Sigmoid colon (tissue), 7 donors: ENCODE measurements around the gene DUSP9. TPM values are rescaled to one million over a fixed set of nuclear protein-coding genes. Genes with fewer than 3 reads are reported as not detected.
A peak's percentile ranks its signal among the peaks of the same experiment; 100 is the strongest.

Experiments used
- DNase-seq: peaks from one replicate; pipeline ENCODE4 v3.0.0-alpha.2; 2019
- H3K27ac ChIP-seq, 4 donors: fragments of 200-600 bp; sonication (generic); one replicate each; pipeline ENCODE4 v1.5.1; 2016 to 2019; ENCODE audit warnings: mild to moderate bottlenecking in 1 of 4
- H3K27me3 ChIP-seq, 3 donors: fragments of 200-600 bp; sonication (generic); one replicate each; pipeline ENCODE4 v1.5.1; 2019; ENCODE audit warnings: mild to moderate bottlenecking in 1 of 3
- H3K36me3 ChIP-seq, 4 donors: fragments of 200-600 bp; sonication (generic); one replicate each; pipeline ENCODE4 v1.5.1; 2016 to 2019
- H3K4me1 ChIP-seq, 4 donors: fragments of 200-600 bp; sonication (generic); one replicate each; pipeline ENCODE4 v1.5.1; 2017 to 2019
- H3K4me3 ChIP-seq, 4 donors: fragments of 200-600 bp; sonication (generic); one replicate each; pipeline ENCODE4 v1.5.1; 2017 to 2019; ENCODE audit warnings: mild to moderate bottlenecking in 2 of 4, moderate library complexity in 1 of 4
- H3K9me3 ChIP-seq, 4 donors: fragments of 200-600 bp in 3 of 4; sonication (generic) in 3 of 4; one replicate each; pipeline versions ENCODE4 v1.5.1 to v1.6.1; 2013 to 2019
- EP300 ChIP-seq, 4 donors: sonication (generic); formaldehyde crosslinking; IDR thresholded peaks; one replicate each; pipeline ENCODE4 v1.6.1; 2017; ENCODE audit warnings: antibody characterized with exemption in 4 of 4
- POLR2A ChIP-seq, 2 donors: fragments of 450-650 bp; IDR thresholded peaks; one replicate each; pipeline ENCODE4 v1.6.1; 2016; ENCODE audit warnings: antibody characterized with exemption in 2 of 2, mild to moderate bottlenecking in 2 of 2, moderate library complexity in 2 of 2
- POLR2AphosphoS5 ChIP-seq, 4 donors: sonication (generic); formaldehyde crosslinking; IDR thresholded peaks; one replicate each; pipeline ENCODE4 v1.6.1; 2017; ENCODE audit warnings: antibody characterized with exemption in 4 of 4
- WGBS, 2 donors: extraction: QIAGEN DNeasy Blood & Tissue Kit; methylation state at CpG; one replicate each; pipeline ENCODE4 v1.1.7; 2013; 5-methylcytosine and 5-hydroxymethylcytosine counted together
- intact Hi-C: fragments of 100-400 bp; cut with DNase I; formaldehyde crosslinking; loops from one replicate; pipeline ENCODE4 v1.15.1; 2023
- polyA plus RNA-seq, 3 donors: library from polyadenylated mRNA; stranded (reverse); fragments of 200-250 nt; gene quantifications; one replicate each; pipeline ENCODE4 v1.2.3, GENCODE V29; 2013
- total RNA-seq, 4 donors: library from RNA; depleted of rRNA; stranded (reverse); fragments of >200 nt; gene quantifications; one replicate each; pipeline ENCODE4 v1.1.0, GENCODE V29; 2016
- TF ChIP-seq, protein P1 (sequence below), 4 experiments: fragments of 450-650 bp in 3 of 4; fragments of 200-600 bp in 1 of 4; IDR thresholded peaks; one replicate each; pipeline ENCODE4 v1.5.1; 2016 to 2019; ENCODE audit warnings: antibody characterized with exemption in 4 of 4, mild to moderate bottlenecking in 3 of 4, moderate library complexity in 2 of 4
- donor health status: healthy with polysubstance abuse.
- donor health status: Bipolar disorder and iron deficiency.
- donor health status: healthy.

DUSP9 gene
- total and polyA plus RNA-seq, 7 donors = 0.06 TPM; not detected in 6

DNA sequence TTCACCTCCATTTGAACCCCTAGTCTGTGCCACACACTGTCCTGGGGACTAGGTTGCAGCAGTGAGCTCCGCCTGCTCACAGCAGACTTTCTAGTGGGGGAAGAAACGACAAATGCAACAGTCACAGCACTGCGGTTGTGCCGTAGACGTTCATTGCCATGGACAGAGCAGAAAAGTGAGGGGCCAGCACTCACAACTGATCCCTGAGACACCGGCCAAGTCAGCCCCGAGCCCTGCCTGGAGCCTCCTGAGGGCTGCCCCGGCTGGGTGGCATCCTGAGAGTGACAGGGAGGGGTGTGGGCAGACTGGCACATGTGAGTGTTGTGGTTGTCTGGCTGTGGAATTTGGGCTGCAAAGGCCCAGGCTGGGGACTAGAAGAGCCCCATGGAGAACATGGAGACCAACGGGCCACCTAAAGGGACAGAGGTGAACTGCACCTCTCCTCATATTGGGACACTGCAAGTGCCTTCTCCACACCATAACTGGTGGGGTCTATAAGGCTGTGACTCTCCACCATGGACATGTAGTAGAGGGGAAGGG is 4.6 kb downstream of the DUSP9 start:
- Histone ChIP-seq H3K4me1 (peaks cover 0 to 15% (median 13%) of the 10 kb centered on the region in 4 donors), H3K36me3 (no peaks in the 10 kb centered on the region), H3K27me3 (peaks cover 15 to 27% (median 20%) of the 10 kb centered on the region in 3 donors), H3K27ac (no peak overlapping the region), H3K4me3 (no peak overlapping the region), H3K9me3 (no peaks in the 10 kb centered on the region)
- intact Hi-C loops = no loop called here
- WGBS, 2 donors = 77 to 81% methylated on average over 9 of the region's 9 CpGs
- DNase-seq = peak; percentile 20
- no peak for TF ChIP-seq POLR2AphosphoS5 (IDR thresholded peaks at IDR 0.05)
- no peak for TF ChIP-seq EP300 (IDR thresholded peaks at IDR 0.05)
- TF ChIP-seq, protein P1, sequence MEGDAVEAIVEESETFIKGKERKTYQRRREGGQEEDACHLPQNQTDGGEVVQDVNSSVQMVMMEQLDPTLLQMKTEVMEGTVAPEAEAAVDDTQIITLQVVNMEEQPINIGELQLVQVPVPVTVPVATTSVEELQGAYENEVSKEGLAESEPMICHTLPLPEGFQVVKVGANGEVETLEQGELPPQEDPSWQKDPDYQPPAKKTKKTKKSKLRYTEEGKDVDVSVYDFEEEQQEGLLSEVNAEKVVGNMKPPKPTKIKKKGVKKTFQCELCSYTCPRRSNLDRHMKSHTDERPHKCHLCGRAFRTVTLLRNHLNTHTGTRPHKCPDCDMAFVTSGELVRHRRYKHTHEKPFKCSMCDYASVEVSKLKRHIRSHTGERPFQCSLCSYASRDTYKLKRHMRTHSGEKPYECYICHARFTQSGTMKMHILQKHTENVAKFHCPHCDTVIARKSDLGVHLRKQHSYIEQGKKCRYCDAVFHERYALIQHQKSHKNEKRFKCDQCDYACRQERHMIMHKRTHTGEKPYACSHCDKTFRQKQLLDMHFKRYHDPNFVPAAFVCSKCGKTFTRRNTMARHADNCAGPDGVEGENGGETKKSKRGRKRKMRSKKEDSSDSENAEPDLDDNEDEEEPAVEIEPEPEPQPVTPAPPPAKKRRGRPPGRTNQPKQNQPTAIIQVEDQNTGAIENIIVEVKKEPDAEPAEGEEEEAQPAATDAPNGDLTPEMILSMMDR (IDR thresholded peaks at IDR 0.05) = no peak
- TF ChIP-seq POLR2A (IDR thresholded peaks at IDR 0.05) = no peak

DNA sequence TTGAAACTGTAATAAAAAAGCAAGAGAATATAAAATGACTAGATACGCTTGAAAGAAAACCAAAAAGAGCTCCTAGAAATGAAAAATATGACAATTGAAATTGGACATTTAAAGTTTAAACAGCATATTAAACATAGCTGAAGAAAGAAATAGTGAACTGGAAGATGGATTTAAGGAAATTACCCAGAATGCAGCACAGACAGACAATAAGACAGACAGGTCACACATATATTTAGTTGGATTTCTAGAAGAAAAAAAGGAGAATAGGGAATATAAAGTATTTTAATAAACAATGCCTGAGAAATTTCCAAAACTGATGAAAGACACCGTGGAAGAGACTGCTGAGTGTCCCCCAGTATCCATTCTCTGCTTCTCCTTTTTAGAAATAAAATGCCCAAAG is 6.6 kb downstream of the DUSP9 start:
- H3K9me3 ChIP-seq = no peaks in the 10 kb centered on the region
- no peaks in the 10 kb centered on the region for H3K4me1 ChIP-seq
- no peak for DNase-seq
- H3K36me3 ChIP-seq = no peaks in the 10 kb centered on the region
- peaks cover 0 to 7% (median under 1%) of the 10 kb centered on the region in 3 donors for H3K27me3 ChIP-seq
- WGBS, 2 donors = 91 to 95% methylated on average over 2 of the region's 2 CpGs
- H3K27ac ChIP-seq = no peak overlapping the region
- intact Hi-C loops = no loop called here
- TF ChIP-seq POLR2A (IDR thresholded peaks at IDR 0.05) (no peak), POLR2AphosphoS5 (IDR thresholded peaks at IDR 0.05) (no peak), EP300 (IDR thresholded peaks at IDR 0.05) (no peak)
- TF ChIP-seq, protein P1 (IDR thresholded peaks at IDR 0.05) = no peak
- H3K4me3 ChIP-seq = no peak overlapping the region

DNA sequence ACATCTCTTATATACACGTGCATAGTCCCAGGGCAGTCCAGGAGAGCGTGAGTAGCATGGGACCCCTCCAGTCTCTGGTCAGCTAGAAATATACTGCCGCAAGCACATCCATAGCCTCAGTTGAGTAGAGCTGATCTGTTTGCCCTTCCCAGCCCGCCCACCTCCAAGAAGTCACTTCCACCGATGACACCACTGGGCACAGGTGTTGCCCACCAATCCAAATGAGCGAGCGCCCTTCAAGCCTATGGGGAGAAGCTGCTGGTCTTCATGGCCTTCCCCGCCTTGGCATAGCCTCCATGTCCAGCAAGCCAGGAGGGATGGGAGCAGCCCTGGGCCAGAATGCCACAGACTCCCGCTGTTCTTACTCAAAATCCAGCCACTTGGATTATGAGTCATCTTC is 10.2 kb downstream of the DUSP9 start:
- no peak overlapping the region for H3K4me3 ChIP-seq
- peak; percentile 47 for DNase-seq
- TF ChIP-seq, protein P1 (IDR thresholded peaks at IDR 0.05) = no peak
- no peak for TF ChIP-seq EP300 (IDR thresholded peaks at IDR 0.05)
- no peak for TF ChIP-seq POLR2A (IDR thresholded peaks at IDR 0.05)
- no peak for TF ChIP-seq POLR2AphosphoS5 (IDR thresholded peaks at IDR 0.05)
- H3K4me1 ChIP-seq = no peaks in the 10 kb centered on the region
- intact Hi-C loops = no loop called here
- 87% methylated on average over 9 of the region's 9 CpGs for WGBS, 2 donors
- H3K27ac ChIP-seq = no peak overlapping the region
- peaks cover 0 to 18% (median 0%) of the 10 kb centered on the region in 3 donors for H3K27me3 ChIP-seq
- H3K9me3 ChIP-seq = no peaks in the 10 kb centered on the region
- no peaks in the 10 kb centered on the region for H3K36me3 ChIP-seq

DNA sequence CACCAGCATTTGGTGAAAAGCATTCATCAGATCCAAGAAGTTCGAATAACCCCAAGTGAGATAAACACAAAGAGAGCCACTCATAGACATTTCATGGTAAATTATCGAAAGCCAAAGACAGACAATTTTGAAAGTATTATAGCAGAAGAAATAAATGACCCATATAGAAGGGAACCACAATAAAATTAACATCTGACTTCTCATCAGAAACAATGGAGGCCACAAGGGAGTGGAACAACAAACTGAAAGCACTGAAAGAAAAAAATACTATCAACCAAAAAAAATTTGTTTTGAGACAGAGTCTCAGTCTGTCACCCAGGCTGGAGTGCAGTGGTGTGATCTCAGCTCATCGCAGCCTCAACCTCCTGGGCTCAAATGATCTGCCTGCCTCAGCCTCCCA is 12.3 kb downstream of the DUSP9 start:
- Histone ChIP-seq H3K27me3 (peaks cover 0 to 18% (median 9%) of the 10 kb centered on the region in 3 donors), H3K27ac (no peak overlapping the region), H3K4me3 (no peak overlapping the region), H3K36me3 (no peaks in the 10 kb centered on the region), H3K9me3 (no peaks in the 10 kb centered on the region), H3K4me1 (no peaks in the 10 kb centered on the region)
- TF ChIP-seq POLR2A (IDR thresholded peaks at IDR 0.05) = no peak
- TF ChIP-seq POLR2AphosphoS5 (IDR thresholded peaks at IDR 0.05) = no peak
- TF ChIP-seq, protein P1 (IDR thresholded peaks at IDR 0.05) = no peak
- TF ChIP-seq EP300 (IDR thresholded peaks at IDR 0.05) = no peak
- no peak for DNase-seq
- intact Hi-C loops = no loop called here
- WGBS, 2 donors = 90 to 96% methylated on average over 3 of the region's 3 CpGs

DNA sequence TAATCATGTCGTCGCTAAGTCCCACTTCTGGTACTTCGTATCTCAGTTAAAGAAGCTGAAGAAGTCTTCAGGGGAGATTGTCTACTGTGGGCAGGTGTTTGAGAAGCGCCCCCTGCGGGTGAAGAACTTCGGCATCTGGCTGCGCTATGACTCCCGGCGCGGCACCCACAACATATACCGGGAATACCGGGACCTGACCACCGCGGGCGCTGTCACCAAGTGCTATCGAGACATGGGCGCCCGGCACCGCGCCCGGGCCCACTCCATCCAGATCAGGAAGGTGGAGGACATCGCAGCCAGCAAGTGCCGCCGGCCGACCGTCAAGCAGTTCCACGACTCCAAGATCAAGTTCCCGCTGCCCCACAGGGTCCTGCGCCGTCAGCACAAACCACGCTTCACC is 15.3 kb downstream of the DUSP9 start:
- WGBS, 2 donors = 5% methylated on average over 31 of the region's 31 CpGs
- intact Hi-C loops = loop anchor here (5.0 kb wide), 1 partner anchor 120 kb away; no protein-coding TSS in a partner anchor
- peak; percentile 71 for DNase-seq
- TF ChIP-seq POLR2A (IDR thresholded peaks at IDR 0.05) (no peak), EP300 (IDR thresholded peaks at IDR 0.05) (no peak)
- TF ChIP-seq, protein P1 (IDR thresholded peaks at IDR 0.05) = peak in 2 of 4 experiments; percentile 19 to 41
- no peak overlapping the region for H3K27ac ChIP-seq
- peaks cover 0 to 18% (median 9%) of the 10 kb centered on the region in 3 donors for H3K27me3 ChIP-seq
- H3K4me1 ChIP-seq = no peaks in the 10 kb centered on the region
- H3K36me3 ChIP-seq = no peaks in the 10 kb centered on the region
- peak overlapping the region in 1 of 4 donors; percentile 28 for H3K4me3 ChIP-seq
- no peaks in the 10 kb centered on the region for H3K9me3 ChIP-seq
